GM21529 (cell line): ENCODE results near the gene GRIN2D.

Experiments
- ATAC-seq: cut with Tn5 transposase; IDR thresholded peaks from one replicate; pipeline ENCODE4 v1.9.1; 2021; ENCODE audit not compliant: unreplicated experiment

The GRIN2D gene

GRCh38 chr19:48441360-48442050 is 48.0 kb downstream of the GRIN2D start:
- no peak for ATAC-seq

- no peak for ATAC-seq
Measured at GRCh38 chr19:48442116-48443035, 48.9 kb downstream of the GRIN2D start.

DNA sequence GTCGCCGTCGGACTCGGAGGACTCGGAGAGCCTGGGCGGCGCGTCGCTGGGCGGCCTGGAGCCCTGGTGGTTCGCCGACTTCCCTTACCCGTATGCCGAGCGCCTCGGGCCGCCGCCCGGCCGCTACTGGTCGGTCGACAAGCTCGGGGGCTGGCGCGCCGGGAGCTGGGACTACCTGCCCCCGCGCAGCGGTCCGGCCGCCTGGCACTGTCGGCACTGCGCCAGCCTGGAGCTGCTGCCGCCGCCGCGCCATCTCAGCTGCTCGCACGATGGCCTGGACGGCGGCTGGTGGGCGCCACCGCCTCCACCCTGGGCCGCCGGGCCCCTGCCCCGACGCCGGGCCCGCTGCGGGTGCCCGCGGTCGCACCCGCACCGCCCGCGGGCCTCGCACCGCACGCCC is 49.8 kb downstream of the GRIN2D start:
- ATAC-seq: no peak
